Endothelial cell of umbilical vein (primary cell): Measurements from ENCODE around the gene ASPSCR1.

Experiments used
- CTCF ChIP-seq, 2 donors: IDR thresholded peaks; 1 replicate in 1 of 2; 2 replicates in 1 of 2; pipeline ENCODE4 v1.5.1; 2011; ENCODE audit warnings: low read length in 2 of 2, mild to moderate bottlenecking in 2 of 2, moderate library complexity in 2 of 2, control low read depth in 1 of 2, inconsistent platforms in 1 of 2, low read depth in 1 of 2; ENCODE audit not compliant: insufficient read depth in 1 of 2; ENCODE audit errors: extremely low read depth in 1 of 2
- EZH2 ChIP-seq: IDR thresholded peaks from 2 replicates; pipeline ENCODE4 v1.6.1; 2012; ENCODE audit warnings: borderline replicate concordance, low read depth, mild to moderate bottlenecking, moderate library complexity, low read length, inconsistent platforms; ENCODE audit not compliant: severe bottlenecking
- FOS ChIP-seq: IDR thresholded peaks from 2 replicates; pipeline ENCODE4 v1.6.1; 2011; ENCODE audit warnings: mild to moderate bottlenecking, low read length, moderate library complexity, borderline replicate concordance; ENCODE audit not compliant: insufficient read depth
- JUN ChIP-seq: IDR thresholded peaks from 2 replicates; pipeline ENCODE4 v1.6.1; 2011; ENCODE audit warnings: borderline replicate concordance, low read depth; ENCODE audit not compliant: insufficient read length, insufficient read depth
- MAX ChIP-seq: IDR thresholded peaks from 2 replicates; pipeline ENCODE4 v1.6.1; 2011; ENCODE audit not compliant: insufficient read depth, insufficient read length
- MYC ChIP-seq: IDR thresholded peaks from one replicate; pipeline ENCODE4 v1.6.1; 2011; ENCODE audit warnings: mild to moderate bottlenecking, low read depth, low read length
- POLR2A ChIP-seq: IDR thresholded peaks from 2 replicates; pipeline ENCODE4 v1.6.1; 2012; ENCODE audit warnings: low read depth, mild to moderate bottlenecking, control low read depth, low read length
- POLR2AphosphoS5 ChIP-seq: IDR thresholded peaks from 2 replicates; pipeline ENCODE4 v1.6.1; 2012; ENCODE audit warnings: low read depth, mild to moderate bottlenecking, control low read depth, low read length, moderate library complexity; ENCODE audit not compliant: insufficient read depth

- TF ChIP-seq CTCF (IDR thresholded peaks at IDR 0.05; ENCODE audit: extremely low read depth in 1 of 2, insufficient read depth in 1 of 2, low read depth in 1 of 2, low read length in 2 of 2) = no peak
- TF ChIP-seq POLR2A = no peak
- TF ChIP-seq JUN = no peak
- TF ChIP-seq EZH2 = no peak
- TF ChIP-seq POLR2AphosphoS5 = no peak
- TF ChIP-seq MAX = no peak
- TF ChIP-seq MYC = no peak
- TF ChIP-seq FOS = no peak
Observed at GRCh38 chr17:82052638-82053059, 75.2 kb downstream of the ASPSCR1 start.
